Measurements from ENCODE around the gene GRM4. TPM values are rescaled to one million over a fixed set of nuclear protein-coding genes. Genes with fewer than 3 reads are reported as not detected.

The GRM4 gene
- total RNA-seq, 1 donor from 2014 or later: not detected

DNA sequence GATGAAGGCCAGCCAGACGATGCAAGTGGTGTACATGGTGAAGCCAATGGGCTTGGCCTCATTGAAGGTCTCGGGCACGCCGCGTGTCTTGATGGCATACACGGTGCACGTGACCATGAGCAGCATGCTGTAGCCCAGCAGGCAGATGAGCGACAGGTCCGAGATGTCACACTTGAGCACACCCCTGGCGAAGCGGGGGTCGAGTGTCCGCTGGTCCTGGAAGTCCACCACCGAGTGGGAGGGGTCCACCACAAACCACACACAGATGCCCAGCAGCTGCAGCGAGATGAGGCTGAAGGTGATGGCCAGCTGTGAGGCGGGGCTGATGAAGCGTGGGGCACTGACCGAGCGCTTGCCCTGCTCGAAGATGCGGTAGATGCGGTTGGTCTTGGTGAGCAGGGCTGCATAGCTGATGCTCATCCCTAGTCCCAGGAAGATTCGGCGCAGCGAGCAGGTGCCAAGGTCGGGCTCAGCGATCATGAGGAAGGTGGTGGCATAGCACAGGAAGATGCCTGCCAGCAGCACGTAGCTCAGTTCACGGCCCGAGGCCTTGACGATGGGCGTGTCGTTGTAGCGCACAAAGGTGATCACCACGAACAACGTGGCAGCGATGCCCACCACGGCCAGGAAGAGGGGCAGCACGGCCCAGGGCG is 110.1 kb downstream of the GRM4 start:
- TF ChIP-seq, protein P1, sequence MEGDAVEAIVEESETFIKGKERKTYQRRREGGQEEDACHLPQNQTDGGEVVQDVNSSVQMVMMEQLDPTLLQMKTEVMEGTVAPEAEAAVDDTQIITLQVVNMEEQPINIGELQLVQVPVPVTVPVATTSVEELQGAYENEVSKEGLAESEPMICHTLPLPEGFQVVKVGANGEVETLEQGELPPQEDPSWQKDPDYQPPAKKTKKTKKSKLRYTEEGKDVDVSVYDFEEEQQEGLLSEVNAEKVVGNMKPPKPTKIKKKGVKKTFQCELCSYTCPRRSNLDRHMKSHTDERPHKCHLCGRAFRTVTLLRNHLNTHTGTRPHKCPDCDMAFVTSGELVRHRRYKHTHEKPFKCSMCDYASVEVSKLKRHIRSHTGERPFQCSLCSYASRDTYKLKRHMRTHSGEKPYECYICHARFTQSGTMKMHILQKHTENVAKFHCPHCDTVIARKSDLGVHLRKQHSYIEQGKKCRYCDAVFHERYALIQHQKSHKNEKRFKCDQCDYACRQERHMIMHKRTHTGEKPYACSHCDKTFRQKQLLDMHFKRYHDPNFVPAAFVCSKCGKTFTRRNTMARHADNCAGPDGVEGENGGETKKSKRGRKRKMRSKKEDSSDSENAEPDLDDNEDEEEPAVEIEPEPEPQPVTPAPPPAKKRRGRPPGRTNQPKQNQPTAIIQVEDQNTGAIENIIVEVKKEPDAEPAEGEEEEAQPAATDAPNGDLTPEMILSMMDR (IDR thresholded peaks at IDR 0.05; ENCODE audit: borderline replicate concordance): no peak
- Histone ChIP-seq H3K4me1 (no peaks in the 10 kb centered on the region), H3K27ac (replicated peaks) (no peak overlapping the region), H3K27me3 (ENCODE audit: low read depth) (peaks cover 95% of the 10 kb centered on the region), H3K4me3 (no peak overlapping the region), H3K9me3 (replicated peaks) (no peaks in the 10 kb centered on the region), H3K36me3 (no peaks in the 10 kb centered on the region)
- DNase-seq: no peak
- intact Hi-C loops (cut with micrococcal nuclease): no loop called here

DNA sequence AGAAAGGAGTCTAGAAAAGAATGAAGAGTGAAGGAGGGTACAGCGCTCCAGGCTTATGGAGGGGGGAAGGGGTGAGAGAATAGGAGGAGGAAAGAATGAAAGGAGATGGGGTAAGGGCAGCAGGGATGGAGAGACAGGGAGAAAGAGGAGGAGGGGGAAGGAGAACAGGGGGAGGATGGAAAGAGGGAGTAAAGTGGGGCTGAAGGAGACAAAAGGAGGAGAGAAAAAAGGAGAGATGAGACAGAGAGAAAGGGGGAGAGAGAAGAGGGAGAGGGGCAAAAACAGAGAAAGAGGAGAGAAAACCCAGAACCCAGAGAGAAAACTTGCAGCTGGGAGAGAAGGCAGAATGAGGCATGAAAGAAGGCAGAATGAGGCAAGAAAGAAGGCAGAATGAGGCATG is 110.7 kb downstream of the GRM4 start:
- H3K9me3 ChIP-seq (replicated peaks): no peaks in the 10 kb centered on the region
- no peak overlapping the region for H3K4me3 ChIP-seq
- H3K27me3 ChIP-seq (ENCODE audit: low read depth): peaks cover 95% of the 10 kb centered on the region
- no peaks in the 10 kb centered on the region for H3K4me1 ChIP-seq
- DNase-seq: no peak
- no peaks in the 10 kb centered on the region for H3K36me3 ChIP-seq
- H3K27ac ChIP-seq (replicated peaks): no peak overlapping the region
- intact Hi-C loops (cut with micrococcal nuclease): no loop called here
- TF ChIP-seq, protein P1 (IDR thresholded peaks at IDR 0.05; ENCODE audit: borderline replicate concordance): no peak

DNA sequence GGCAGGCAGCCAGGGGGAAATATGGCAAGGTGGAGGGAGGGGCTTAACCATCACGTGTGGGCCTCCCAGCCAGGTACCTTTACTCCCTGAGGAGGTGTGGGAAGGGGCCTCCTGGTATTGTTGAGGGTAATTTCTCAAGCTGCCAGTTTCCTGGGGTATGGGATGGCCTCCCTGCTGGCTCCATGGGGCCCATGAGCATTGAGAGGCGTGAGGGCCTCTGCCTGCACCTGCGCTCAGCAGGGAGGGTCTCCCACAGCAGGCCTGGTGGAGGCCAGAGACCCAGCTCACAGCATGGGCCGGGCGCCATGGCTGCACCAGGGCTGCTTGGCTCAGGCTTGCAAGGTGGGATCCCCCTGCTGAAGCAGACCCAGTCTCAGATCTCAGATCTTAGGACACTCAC is 113.0 kb downstream of the GRM4 start:
- Histone ChIP-seq H3K27ac (replicated peaks) (no peak overlapping the region), H3K27me3 (ENCODE audit: low read depth) (peaks cover 96% of the 10 kb centered on the region), H3K4me3 (no peak overlapping the region), H3K4me1 (no peaks in the 10 kb centered on the region), H3K9me3 (replicated peaks) (no peaks in the 10 kb centered on the region), H3K36me3 (no peaks in the 10 kb centered on the region)
- intact Hi-C loops (cut with micrococcal nuclease): no loop called here
- TF ChIP-seq, protein P1 (IDR thresholded peaks at IDR 0.05; ENCODE audit: borderline replicate concordance): no peak
- no peak for DNase-seq

DNA sequence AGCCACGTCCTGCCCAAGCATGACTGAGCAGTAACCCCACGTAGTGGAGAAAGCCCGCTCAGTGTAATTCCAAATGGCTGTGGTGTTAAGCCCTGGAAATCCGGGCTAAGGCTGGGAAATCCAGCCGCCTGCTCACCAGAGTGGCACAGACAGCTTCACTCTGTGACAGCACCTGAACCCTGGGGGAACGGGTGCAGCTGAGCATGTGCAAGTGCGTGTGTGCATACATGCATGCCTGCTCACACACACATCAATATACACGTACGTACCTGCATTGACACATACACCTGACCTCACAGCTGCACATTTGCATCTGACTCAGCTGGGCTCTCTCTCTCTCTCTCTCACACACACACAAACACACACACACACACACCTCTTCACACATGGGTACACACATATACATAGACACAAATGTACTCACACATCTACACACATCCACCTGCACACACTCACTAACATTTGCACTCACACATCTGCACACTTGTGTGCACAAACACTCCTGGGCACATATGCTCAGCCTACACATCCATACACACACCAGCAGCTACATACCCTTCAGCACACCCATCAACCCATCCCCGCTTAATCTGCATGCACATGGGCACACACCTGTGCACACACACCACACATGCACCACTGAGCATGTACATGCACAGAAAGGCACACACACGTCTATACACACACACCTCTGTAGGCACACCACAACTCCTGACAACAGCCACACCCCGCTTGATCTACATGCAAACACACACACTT is 114.1 kb downstream of the GRM4 start:
- Histone ChIP-seq H3K36me3 (no peaks in the 10 kb centered on the region), H3K9me3 (replicated peaks) (no peaks in the 10 kb centered on the region), H3K4me3 (no peak overlapping the region), H3K27ac (replicated peaks) (no peak overlapping the region), H3K27me3 (ENCODE audit: low read depth) (peaks cover 96% of the 10 kb centered on the region), H3K4me1 (no peaks in the 10 kb centered on the region)
- TF ChIP-seq, protein P1 (IDR thresholded peaks at IDR 0.05; ENCODE audit: borderline replicate concordance): no peak
- intact Hi-C loops (cut with micrococcal nuclease): no loop called here
- no peak for DNase-seq

DNA sequence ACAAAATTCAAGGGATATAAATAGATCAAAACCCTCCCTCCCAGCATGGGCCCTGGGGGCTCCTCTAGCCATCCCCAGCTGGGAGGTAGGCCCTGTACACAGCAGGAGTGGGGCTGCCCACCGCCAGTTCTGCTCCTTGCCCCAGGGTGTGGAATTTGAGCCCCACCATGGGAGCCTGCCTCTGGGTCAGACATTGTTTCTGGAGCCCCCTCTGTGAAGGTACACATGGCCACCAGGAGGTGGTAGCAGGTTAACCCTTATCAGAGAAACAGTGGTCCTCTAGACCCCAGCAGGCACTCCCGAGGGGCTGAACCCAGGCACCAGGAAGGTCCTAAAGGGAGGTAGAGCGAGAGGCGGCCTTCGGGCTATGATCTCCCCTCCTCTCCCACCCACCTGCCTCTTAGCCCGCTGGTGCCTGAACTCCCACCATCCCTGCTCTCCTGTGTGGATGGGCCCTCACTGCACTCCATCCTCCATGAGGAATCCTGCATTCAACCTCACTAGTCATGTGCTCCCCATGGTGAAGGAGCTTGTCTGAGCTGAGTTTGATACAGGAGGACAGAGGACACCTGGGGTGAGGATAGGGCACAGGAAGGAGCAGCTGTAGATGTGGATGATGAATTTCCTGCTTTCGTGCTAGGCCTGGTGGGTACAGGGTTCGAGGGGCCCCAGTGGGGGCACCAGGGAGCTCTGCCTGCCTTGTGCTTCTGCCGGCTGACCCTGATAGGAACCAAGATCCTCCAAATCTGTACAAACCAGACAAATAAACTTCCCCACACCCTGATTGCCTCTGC is 114.9 kb downstream of the GRM4 start:
- H3K27me3 ChIP-seq (ENCODE audit: low read depth): peaks cover 96% of the 10 kb centered on the region
- intact Hi-C loops (cut with micrococcal nuclease): no loop called here
- no peak for DNase-seq

More for the DNA sequence above, 114.9 kb downstream of the GRM4 start:
- no peaks in the 10 kb centered on the region for H3K9me3 ChIP-seq (replicated peaks)
- H3K4me1 ChIP-seq: no peaks in the 10 kb centered on the region
- no peak overlapping the region for H3K4me3 ChIP-seq
- H3K36me3 ChIP-seq: no peaks in the 10 kb centered on the region
- H3K27ac ChIP-seq (replicated peaks): no peak overlapping the region
- TF ChIP-seq, protein P1 (IDR thresholded peaks at IDR 0.05; ENCODE audit: borderline replicate concordance): no peak
